ENCODE results near the gene ZNF527.

- TF ChIP-seq, protein P1, sequence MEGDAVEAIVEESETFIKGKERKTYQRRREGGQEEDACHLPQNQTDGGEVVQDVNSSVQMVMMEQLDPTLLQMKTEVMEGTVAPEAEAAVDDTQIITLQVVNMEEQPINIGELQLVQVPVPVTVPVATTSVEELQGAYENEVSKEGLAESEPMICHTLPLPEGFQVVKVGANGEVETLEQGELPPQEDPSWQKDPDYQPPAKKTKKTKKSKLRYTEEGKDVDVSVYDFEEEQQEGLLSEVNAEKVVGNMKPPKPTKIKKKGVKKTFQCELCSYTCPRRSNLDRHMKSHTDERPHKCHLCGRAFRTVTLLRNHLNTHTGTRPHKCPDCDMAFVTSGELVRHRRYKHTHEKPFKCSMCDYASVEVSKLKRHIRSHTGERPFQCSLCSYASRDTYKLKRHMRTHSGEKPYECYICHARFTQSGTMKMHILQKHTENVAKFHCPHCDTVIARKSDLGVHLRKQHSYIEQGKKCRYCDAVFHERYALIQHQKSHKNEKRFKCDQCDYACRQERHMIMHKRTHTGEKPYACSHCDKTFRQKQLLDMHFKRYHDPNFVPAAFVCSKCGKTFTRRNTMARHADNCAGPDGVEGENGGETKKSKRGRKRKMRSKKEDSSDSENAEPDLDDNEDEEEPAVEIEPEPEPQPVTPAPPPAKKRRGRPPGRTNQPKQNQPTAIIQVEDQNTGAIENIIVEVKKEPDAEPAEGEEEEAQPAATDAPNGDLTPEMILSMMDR (IDR thresholded peaks at IDR 0.05; ENCODE audit: insufficient read depth, low read depth, low read length): no peak
- no peak for TF ChIP-seq EZH2 (IDR thresholded peaks at IDR 0.05; ENCODE audit: insufficient read depth, low read length)
These were observed 22.8 kb upstream of the ZNF527 start for GRCh38 chr19:37348060-37348459.
